Measurements from ENCODE around the gene RBMY1E.
"Not testable (repeated sequence)": the region's sequence is repeated elsewhere in the genome, so short reads cannot be mapped to it uniquely, and the experiment has no call there.

RBMY1E gene

GRCh38 chrY:21917932-21918331 lies at the start of gene RBMY1E:
RBMY1E (minus strand) TSS chrY:21918032; CDS start chrY:21916054, 1,978 bp downstream.
- intact Hi-C loops (cut with DNase I); DNase-seq: not testable (repeated sequence)

GRCh38 chrY:21894426-21894825 lies 23.4 kb downstream of the RBMY1E start, which contains the start of gene RBMY1D:
RBMY1D (minus strand) TSS chrY:21894526; CDS start chrY:21892513, 2,013 bp downstream.
- intact Hi-C loops (cut with DNase I); DNase-seq: not testable (repeated sequence)

- intact Hi-C loops (cut with DNase I); DNase-seq: not testable (repeated sequence)
These were observed 48.3 kb downstream of the RBMY1E start for GRCh38 chrY:21869407-21870076.

Data from posterior cingulate gyrus (tissue), 11 donors.